HL-60/S4 (cell line): Measurements from ENCODE around the gene MTERF4.

Source experiments
- in situ Hi-C: fragments of 300-500 bp; cut with MboI; formaldehyde crosslinking; loops from 2 replicates; pipeline ENCODE4 v1.14.3; 2022; ENCODE audit warnings: low sequenced_read_pairs

The MTERF4 gene

DNA sequence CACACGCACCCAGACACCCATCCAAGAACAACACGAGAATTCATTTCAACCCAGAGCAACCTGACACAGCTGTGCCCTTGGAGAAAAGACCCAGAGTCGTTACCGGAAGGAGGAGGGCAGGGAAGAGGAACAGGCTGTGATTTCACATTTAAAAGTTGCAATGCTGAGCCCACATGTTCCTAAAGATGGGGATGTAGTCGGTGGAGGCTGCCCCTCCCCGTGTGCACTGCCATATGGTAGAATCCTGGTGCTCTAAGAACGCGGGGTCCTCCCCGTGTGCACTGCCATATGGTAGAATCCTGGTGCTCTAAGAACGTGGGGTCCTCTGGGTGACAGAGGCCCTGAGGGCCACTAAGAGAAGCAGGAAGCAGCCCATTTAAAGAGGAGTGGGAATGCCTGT is 10.9 kb downstream of the MTERF4 start:
- in situ Hi-C loops: no loop called here

DNA sequence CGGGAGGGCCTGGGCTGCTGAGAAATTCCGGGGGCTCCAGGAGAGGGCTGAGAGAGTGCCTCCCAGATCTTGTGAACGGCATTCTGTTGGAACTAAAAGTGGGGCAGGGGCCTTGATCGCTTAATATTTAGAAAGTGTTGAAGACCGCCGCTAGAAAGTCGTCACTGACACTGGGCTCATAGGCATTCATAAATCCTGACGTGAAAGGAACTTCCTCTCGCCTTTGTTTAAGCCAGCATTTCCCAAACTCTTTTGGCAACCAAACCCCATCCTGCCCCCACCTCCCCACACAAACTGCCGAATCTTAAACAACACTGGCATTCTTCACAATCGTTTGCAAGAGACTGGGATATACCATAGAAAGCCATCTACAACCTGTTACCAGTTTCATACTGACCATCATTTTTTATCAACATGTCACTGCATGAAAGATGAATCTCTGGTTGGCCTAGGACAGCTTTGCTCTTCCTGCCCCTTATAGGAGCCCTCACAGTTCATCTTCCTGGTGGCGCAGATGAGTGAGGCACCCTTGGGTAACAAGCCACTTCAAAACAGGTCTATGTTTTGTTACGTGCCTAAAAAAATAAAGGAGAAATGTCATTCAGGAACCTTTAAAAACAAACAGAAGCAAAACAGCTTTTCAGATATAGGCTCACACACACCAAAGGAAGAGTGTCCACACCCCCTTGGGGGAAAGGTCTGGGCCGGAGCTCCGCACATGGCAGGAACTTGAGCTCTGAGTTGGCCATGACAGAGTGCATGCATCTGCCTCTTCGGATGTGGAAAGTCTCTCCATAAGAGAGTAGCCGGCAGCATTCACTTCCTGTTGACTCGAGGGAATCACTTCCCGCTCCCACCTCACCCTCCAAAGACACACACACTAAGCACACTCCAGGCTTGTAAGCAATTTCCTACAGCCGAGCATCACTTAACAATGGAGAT is 13.0 kb downstream of the MTERF4 start:
- in situ Hi-C loops: no loop called here

GRCh38 chr2:241088376-241088775 is 13.7 kb downstream of the MTERF4 start:
- in situ Hi-C loops: no loop called here

DNA sequence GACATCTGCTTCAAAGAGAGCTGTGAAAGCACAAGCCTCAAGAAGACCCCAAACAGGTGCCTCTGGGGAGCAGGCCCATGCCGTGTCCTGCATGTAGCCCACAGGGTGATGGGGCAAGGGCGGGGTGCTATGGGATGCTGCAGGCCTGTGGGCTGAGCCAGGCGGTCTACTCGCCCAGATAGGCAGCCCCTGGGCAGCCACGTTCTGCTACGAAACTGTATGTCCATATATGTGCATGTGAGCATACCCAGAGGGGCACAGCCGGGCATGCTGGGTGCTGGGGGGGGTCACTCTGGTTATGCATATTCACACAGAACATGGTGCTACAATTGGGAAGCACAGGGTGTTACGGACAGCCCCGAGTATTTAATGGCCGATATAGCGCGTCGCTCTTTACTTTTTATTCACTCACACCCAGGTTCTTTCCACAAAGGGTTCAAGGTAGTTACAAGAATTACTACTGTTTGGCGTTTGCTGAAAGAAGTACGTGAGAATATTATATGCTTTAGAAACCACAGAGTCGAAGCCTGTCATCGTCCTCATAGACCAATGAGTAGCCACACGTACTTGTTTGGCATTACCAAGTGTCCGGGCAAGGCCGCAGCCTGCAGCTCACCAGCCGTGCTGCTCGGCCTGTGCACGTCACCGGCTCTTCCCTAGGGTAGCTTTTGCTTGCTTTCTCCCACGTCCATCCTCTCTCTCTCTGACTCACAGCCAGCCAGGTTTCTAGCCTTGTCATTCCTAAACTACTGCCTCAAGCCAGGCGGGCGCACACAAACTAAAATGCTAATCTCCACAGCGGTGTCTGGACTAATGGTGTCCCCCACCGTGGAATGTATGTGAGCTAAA is 14.4 kb downstream of the MTERF4 start:
- in situ Hi-C loops: no loop called here

- in situ Hi-C loops: no loop called here
Measured at GRCh38 chr2:241084856-241085444, 17.1 kb downstream of the MTERF4 start.

GRCh38 chr2:241083091-241083415 is 19.0 kb downstream of the MTERF4 start:
- in situ Hi-C loops: no loop called here

GRCh38 chr2:241082341-241083090 is 19.6 kb downstream of the MTERF4 start:
- in situ Hi-C loops: no loop called here

- in situ Hi-C loops: no loop called here
Measured at GRCh38 chr2:241081643-241082340, 20.3 kb downstream of the MTERF4 start.

GRCh38 chr2:241081190-241081642 is 20.9 kb downstream of the MTERF4 start:
- in situ Hi-C loops: no loop called here

GRCh38 chr2:241080405-241081189 is 21.5 kb downstream of the MTERF4 start:
- in situ Hi-C loops: no loop called here

GRCh38 chr2:241074901-241075540 is 27.1 kb downstream of the MTERF4 start:
- in situ Hi-C loops: no loop called here

GRCh38 chr2:241074065-241074818 is 27.8 kb downstream of the MTERF4 start:
- in situ Hi-C loops: no loop called here

GRCh38 chr2:241073166-241074064 is 28.7 kb downstream of the MTERF4 start:
- in situ Hi-C loops: no loop called here

- in situ Hi-C loops: no loop called here
Measured at GRCh38 chr2:241072553-241073165, 29.4 kb downstream of the MTERF4 start.

DNA sequence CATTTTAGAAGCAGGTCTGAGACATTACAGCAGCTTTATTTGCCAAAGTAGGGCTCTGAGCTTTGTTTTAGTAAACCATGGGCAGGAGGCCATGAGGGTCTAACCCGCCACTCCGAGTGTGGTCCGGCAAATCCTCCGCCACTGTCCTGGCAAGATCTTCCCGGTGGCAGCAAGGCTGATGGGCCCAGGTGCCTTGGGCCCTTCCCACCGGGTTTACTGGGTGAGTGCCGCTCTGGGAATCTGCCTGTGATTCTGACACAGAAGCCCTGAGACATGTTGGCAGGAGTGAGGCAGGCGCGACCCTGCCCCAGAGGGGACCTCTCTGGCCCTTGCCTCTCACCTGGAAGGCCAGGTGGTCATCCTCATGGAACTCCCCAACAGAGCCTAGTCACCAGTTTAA is 29.9 kb downstream of the MTERF4 start:
- in situ Hi-C loops: no loop called here

DNA sequence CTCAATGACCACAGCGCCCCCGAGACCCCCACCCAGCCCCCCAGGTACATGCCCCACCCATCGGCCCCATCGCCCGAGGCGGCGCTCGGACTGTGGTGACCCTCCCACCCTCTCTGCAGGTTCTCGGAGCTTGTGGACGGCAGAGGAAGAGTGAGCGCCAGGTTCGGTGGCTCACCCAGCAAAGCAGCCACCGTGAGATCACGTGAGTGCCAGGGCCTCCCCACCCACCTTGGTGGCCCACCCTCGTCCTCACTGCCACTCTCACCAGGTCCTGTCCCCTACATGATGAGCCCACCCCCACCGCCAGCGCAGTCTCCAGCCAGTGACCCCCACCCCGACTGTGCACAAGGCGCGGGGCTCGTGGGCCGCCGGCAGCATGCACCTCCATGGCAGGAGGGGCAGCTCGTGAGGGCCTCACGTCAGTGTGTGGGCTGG is 30.4 kb downstream of the MTERF4 start:
- in situ Hi-C loops: no loop called here
